MM.1S (cell line): ENCODE measurements around the gene POLD4.

Source experiments
- DNase-seq: peaks from one replicate; pipeline ENCODE4 v3.0.0-alpha.2; 2015
- H2AFZ ChIP-seq: fragments of 300-600 bp; sonication (generic); 2 replicates; pipeline ENCODE4 v1.6.0; 2016; ENCODE audit warnings: antibody characterized with exemption, low read length
- H3F3A ChIP-seq: fragments of 300-600 bp; sonication (generic); 2 replicates; pipeline ENCODE4 v1.6.1; 2016; ENCODE audit warnings: mild to moderate bottlenecking, antibody characterized with exemption, low read length, moderate library complexity, mixed read lengths; ENCODE audit not compliant: insufficient read depth
- H3K27ac ChIP-seq: fragments of 300-600 bp; sonication (generic); 2 replicates; pipeline ENCODE4 v1.5.1; 2016; ENCODE audit warnings: mild to moderate bottlenecking, low read length
- H3K27me3 ChIP-seq: fragments of 300-600 bp; sonication (generic); replicated peaks from 2 replicates; pipeline ENCODE4 v1.6.0; 2016; ENCODE audit warnings: low read length; ENCODE audit not compliant: insufficient read depth
- H3K36me3 ChIP-seq: fragments of 300-600 bp; sonication (generic); replicated peaks from 2 replicates; pipeline ENCODE4 v1.6.1; 2016; ENCODE audit warnings: mild to moderate bottlenecking, low read length, mixed read lengths; ENCODE audit not compliant: insufficient read depth
- H3K4me1 ChIP-seq: fragments of 300-600 bp; sonication (generic); 2 replicates; pipeline ENCODE4 v1.6.1; 2016; ENCODE audit warnings: low read length, mixed read lengths
- H3K4me2 ChIP-seq: fragments of 300-600 bp; sonication (generic); 2 replicates; pipeline ENCODE4 v1.6.0; 2016; ENCODE audit warnings: low read depth, low read length
- H3K4me3 ChIP-seq: fragments of 300-600 bp; sonication (generic); 2 replicates; pipeline ENCODE4 v1.5.1; 2016; ENCODE audit warnings: low read length, mixed read lengths
- H3K79me2 ChIP-seq: fragments of 300-600 bp; sonication (generic); 2 replicates; pipeline ENCODE4 v1.6.1; 2016; ENCODE audit warnings: mixed run types, low read length, mixed read lengths
- H3K9ac ChIP-seq: fragments of 300-600 bp; sonication (generic); 2 replicates; pipeline ENCODE4 v1.6.1; 2016; ENCODE audit warnings: low read length, mixed read lengths
- H3K9me2 ChIP-seq: fragments of 300-600 bp; sonication (generic); replicated peaks from 2 replicates; pipeline ENCODE4 v1.6.1; 2016; ENCODE audit warnings: mild to moderate bottlenecking, low read length, mixed read lengths; ENCODE audit not compliant: insufficient read depth
- H3K9me3 ChIP-seq: fragments of 300-600 bp; sonication (generic); replicated peaks from 2 replicates; pipeline ENCODE4 v1.6.1; 2016; ENCODE audit warnings: mild to moderate bottlenecking, low read length, mixed read lengths; ENCODE audit not compliant: insufficient read depth
- H4K20me1 ChIP-seq: fragments of 300-600 bp; sonication (generic); 2 replicates; pipeline ENCODE4 v1.6.1; 2016; ENCODE audit warnings: mild to moderate bottlenecking, low read length, moderate library complexity, mixed read lengths; ENCODE audit not compliant: insufficient read depth
- EZH2 ChIP-seq: fragments of 300-600 bp; sonication (generic); optimal IDR thresholded peaks from 2 replicates; pipeline ENCODE3; 2017; ENCODE audit warnings: low read depth, mild to moderate bottlenecking, antibody characterized with exemption, low read length, mixed read lengths
- EZH2phosphoT487 ChIP-seq: fragments of 300-600 bp; sonication (generic); IDR thresholded peaks from 2 replicates; pipeline ENCODE4 v1.6.1; 2018; ENCODE audit warnings: antibody characterized with exemption, low read length
- TF ChIP-seq, protein P1 (sequence below): fragments of 300-600 bp; sonication (generic); IDR thresholded peaks from 2 replicates; pipeline ENCODE4 v1.5.1; 2016; ENCODE audit warnings: antibody characterized with exemption, low read length, mixed read lengths

Gene POLD4

DNA sequence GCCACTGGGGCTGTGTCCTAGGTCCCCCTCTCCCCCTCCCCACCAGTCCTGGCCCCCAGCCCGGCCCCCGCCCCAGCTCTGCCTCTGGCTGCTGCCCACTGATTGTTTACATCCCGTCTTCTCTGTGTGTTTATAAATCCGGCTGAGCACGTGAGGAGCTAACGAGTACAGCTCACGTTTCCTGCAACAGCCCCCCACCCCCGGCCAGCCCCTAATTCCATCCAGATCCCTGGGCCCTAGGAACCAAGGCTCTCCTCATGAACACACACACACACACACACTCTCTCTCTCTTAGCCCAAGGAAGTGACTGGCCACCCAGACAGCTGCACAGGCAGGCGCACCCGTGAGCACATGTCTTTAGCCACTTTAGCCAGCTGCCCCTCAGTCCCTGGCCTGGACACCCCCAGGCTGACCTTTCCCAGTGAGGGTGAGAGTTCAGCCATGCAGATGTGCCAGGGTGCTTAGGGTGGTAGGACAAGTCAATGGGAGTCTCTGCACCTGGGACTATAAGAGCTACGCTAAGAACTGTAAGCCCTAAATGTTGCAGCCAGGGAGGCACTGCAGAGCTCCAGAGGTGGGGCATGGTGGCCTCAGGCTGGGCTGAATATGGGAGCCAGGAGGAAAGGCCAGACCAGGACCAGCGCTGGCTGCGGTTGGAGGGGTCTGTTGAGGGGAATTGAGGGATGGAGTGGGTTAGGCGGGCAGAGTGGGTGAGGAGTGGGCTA is 17.2 kb upstream of the POLD4 start:
- Histone ChIP-seq H4K20me1 (no peaks in the 10 kb centered on the region), H3K4me3 (no peak overlapping the region), H3K79me2 (no peaks in the 10 kb centered on the region), H3F3A (peaks cover 9% of the 10 kb centered on the region; the same call in 1 of the 2 replicates), H3K4me1 (peaks cover 4% of the 10 kb centered on the region; the same call in 1 of the 2 replicates), H3K27me3 (peaks cover 7% of the 10 kb centered on the region), H3K36me3 (no peaks in the 10 kb centered on the region), H3K9ac (no peak overlapping the region), H3K4me2 (no peak overlapping the region), H3K9me2 (no peaks in the 10 kb centered on the region), H3K9me3 (no peaks in the 10 kb centered on the region), H3K27ac (no peak overlapping the region), H2AFZ (no peak overlapping the region)
- no peak for TF ChIP-seq EZH2phosphoT487
- TF ChIP-seq, protein P1, sequence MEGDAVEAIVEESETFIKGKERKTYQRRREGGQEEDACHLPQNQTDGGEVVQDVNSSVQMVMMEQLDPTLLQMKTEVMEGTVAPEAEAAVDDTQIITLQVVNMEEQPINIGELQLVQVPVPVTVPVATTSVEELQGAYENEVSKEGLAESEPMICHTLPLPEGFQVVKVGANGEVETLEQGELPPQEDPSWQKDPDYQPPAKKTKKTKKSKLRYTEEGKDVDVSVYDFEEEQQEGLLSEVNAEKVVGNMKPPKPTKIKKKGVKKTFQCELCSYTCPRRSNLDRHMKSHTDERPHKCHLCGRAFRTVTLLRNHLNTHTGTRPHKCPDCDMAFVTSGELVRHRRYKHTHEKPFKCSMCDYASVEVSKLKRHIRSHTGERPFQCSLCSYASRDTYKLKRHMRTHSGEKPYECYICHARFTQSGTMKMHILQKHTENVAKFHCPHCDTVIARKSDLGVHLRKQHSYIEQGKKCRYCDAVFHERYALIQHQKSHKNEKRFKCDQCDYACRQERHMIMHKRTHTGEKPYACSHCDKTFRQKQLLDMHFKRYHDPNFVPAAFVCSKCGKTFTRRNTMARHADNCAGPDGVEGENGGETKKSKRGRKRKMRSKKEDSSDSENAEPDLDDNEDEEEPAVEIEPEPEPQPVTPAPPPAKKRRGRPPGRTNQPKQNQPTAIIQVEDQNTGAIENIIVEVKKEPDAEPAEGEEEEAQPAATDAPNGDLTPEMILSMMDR = no peak
- no peak for TF ChIP-seq EZH2
- no peak for DNase-seq

DNA sequence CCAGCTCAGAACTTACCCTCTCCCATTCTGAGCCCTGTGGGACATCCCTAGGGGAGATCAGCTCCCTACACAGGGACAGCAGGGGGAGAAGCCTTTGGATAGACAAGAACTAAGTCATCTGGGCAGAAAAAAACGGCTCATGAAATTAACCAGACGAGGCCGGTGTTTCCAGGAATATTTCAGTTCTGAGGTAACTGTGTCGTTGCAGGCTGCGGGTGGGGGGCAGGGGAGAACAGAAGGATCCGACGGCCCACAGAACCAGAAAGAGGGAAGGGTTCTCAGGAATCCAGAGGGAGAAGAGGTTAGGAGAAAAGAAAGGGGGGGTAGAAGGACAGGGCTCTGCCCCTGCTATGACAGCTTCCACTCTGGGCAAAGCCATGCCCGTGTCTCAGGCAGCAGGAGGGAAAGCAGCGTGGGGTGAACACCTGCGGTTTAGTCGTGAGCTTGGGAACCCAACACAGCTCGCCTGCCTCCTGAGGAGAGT is 16.5 kb upstream of the POLD4 start:
- Histone ChIP-seq H3K27me3 (peaks cover 6% of the 10 kb centered on the region; the same call in 1 of the 2 replicates), H3K4me3 (no peak overlapping the region), H2AFZ (no peak overlapping the region), H3K9me2 (no peaks in the 10 kb centered on the region), H4K20me1 (no peaks in the 10 kb centered on the region), H3K79me2 (no peaks in the 10 kb centered on the region), H3K4me1 (peaks cover 4% of the 10 kb centered on the region; the same call in 1 of the 2 replicates), H3K9me3 (no peaks in the 10 kb centered on the region), H3K4me2 (no peak overlapping the region), H3K9ac (no peak overlapping the region), H3K36me3 (no peaks in the 10 kb centered on the region), H3K27ac (no peak overlapping the region), H3F3A (peaks cover 9% of the 10 kb centered on the region; the same call in 1 of the 2 replicates)
- DNase-seq = no peak
- TF ChIP-seq EZH2phosphoT487 (no peak), EZH2 (no peak)
- TF ChIP-seq, protein P1 = no peak

DNA sequence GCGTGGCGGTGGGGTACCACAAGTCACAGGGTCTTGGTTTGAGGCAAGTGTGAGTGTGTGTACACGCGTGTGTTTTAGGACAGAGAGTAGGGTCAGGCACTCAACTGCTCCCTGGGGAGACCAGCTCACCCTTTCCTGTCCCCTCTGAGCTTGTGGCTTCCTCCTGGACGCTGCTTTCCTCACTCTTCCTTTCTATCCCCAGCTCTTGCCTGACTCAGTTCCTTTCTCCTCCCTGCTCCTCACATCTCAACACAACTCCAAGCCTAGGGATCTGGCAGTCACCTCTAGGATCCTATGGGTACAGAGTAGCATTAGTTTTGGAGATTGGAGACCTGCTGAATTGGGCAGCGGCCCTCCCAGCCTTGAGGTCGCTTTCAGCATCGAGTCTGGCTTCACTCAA is 15.9 kb upstream of the POLD4 start:
- TF ChIP-seq EZH2phosphoT487 (no peak), EZH2 (no peak)
- TF ChIP-seq, protein P1 = no peak
- H3K9ac ChIP-seq = no peak overlapping the region
- H3K79me2 ChIP-seq = no peaks in the 10 kb centered on the region
- no peaks in the 10 kb centered on the region for H3K9me3 ChIP-seq
- no peaks in the 10 kb centered on the region for H4K20me1 ChIP-seq
- H3K36me3 ChIP-seq = no peaks in the 10 kb centered on the region
- H3K4me2 ChIP-seq = no peak overlapping the region
- 0 out of 2 replicates have a peak, but pooled peaks cover under 1% of the 10 kb centered on the region for H3K27me3 ChIP-seq
- no peak for DNase-seq
- H3F3A ChIP-seq = peaks cover 8% of the 10 kb centered on the region; the same call in 1 of the 2 replicates
- no peak overlapping the region for H3K4me3 ChIP-seq
- H2AFZ ChIP-seq = no peak overlapping the region
- H3K4me1 ChIP-seq = peaks cover 2% of the 10 kb centered on the region; the same call in 1 of the 2 replicates
- H3K9me2 ChIP-seq = no peaks in the 10 kb centered on the region
- no peak overlapping the region for H3K27ac ChIP-seq
